ENCODE data around the gene PPP2R5D.
A peak's percentile ranks its signal among the peaks of the same experiment; 100 is the strongest.

The PPP2R5D gene

DNA sequence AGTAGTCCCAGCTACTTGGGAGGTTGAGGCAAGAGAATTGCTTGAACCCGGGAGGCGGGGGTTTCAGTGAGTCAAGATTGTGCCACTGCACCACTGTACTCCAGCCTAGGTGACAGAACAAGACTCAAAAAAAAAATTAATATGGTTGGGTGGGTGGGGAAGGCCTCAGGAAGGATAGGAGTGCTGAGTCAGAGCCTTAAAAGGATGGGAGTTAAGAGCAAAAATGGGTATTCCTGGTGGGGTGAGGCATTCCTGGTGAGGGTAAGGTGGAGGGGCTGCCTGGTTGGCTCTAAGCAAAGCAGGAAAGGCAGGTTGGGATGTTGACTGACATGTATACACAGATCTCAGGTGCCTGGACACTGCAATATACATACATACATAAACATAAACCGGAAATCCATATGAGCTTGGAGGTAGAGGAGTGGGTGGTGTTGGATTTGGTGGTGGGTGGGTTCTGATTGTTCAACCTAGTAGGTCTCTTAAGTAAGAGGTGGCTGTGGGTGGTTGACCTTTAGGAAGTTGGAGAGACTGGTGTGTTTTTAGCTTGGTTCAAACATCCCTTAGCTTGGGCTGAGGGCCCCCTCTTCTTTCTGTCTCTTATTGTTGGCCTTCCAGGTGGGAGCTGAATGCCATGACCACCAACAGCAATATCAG is 35.8 kb downstream of the PPP2R5D start:
- Histone ChIP-seq H3K4me3 (ENCODE audit: low read length) (peak overlapping the region; percentile 100; the same call in 1 of the 2 replicates), H3K9ac (ENCODE audit: low read depth, low read length) (peak overlapping the region; percentile 100; the same call in 1 of the 2 replicates), H3K4me1 (ENCODE audit: insufficient read depth, low read length) (peaks cover 9% of the 10 kb centered on the region; the same call in 1 of the 2 replicates), H3K9me3 (ENCODE audit: insufficient read depth, low read depth, low read length) (no peaks in the 10 kb centered on the region), H3K36me3 (ENCODE audit: insufficient read depth, low read depth, low read length) (peaks cover 60% of the 10 kb centered on the region), H3K27me3 (ENCODE audit: insufficient read depth, low read length) (no peaks in the 10 kb centered on the region), H3K27ac (ENCODE audit: low read length) (peak overlapping the region; percentile 89)

DNA sequence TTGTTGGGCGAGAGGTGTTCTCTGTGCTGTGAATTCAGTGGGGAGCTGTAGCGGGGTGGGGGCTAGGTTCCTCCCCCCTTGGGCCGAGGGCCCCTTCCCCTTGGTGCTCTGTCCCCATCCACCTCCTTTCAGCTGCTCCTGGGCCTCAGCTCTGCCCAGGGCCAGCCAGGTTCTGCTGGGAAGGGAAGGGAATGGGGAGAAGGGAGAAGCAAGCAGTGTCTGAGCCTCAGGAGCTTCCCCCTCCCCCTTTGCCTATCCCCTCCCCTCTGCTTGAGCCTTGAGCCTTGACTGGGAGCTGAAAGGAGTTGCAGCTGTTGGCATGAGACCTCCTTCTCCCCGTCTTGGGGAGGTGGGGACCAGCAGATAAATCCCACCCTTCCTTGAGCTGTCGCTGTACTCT is 36.5 kb downstream of the PPP2R5D start:
- H3K9me3 ChIP-seq (ENCODE audit: insufficient read depth, low read depth, low read length), result no peaks in the 10 kb centered on the region
- peaks cover 65% of the 10 kb centered on the region for H3K36me3 ChIP-seq (ENCODE audit: insufficient read depth, low read depth, low read length)
- H3K4me3 ChIP-seq (ENCODE audit: low read length), result peak overlapping the region; percentile 100
- peak overlapping the region; percentile 100; the same call in 1 of the 2 replicates for H3K9ac ChIP-seq (ENCODE audit: low read depth, low read length)
- peak overlapping the region; percentile 89 for H3K27ac ChIP-seq (ENCODE audit: low read length)
- H3K27me3 ChIP-seq (ENCODE audit: insufficient read depth, low read length), result no peaks in the 10 kb centered on the region
- H3K4me1 ChIP-seq (ENCODE audit: insufficient read depth, low read length), result peaks cover 7% of the 10 kb centered on the region; the same call in 1 of the 2 replicates

GRCh38 chr6:43021270-43022047 is 37.1 kb downstream of the PPP2R5D start, which contains the start of gene RRP36:
RRP36 (plus strand) TSS chr6:43021623; CDS start chr6:43021655, 32 bp downstream.
- H3K36me3 ChIP-seq (ENCODE audit: insufficient read depth, low read depth, low read length), result peaks cover 71% of the 10 kb centered on the region

DNA sequence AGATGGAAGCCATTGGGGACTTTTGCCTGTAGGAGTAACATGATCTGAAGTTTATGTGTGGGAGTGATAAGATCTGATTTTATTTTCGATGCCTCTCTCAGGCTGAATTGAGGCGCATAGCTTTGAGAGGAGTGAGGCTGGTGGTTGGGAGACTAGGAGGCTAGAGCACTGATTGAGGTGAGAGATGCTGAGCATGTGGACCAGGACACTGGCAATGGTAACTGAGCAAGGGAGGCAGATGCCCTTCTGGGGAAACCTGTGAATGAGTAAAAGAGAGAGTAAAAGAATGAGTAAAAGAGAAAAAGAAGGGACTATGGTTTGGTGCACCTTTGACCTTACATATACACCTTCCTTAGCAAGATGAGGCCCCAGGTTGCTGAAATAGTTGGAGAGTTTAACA is 40.1 kb downstream of the PPP2R5D start:
- H3K4me3 ChIP-seq (ENCODE audit: low read length), result no peak overlapping the region
- H3K9ac ChIP-seq (ENCODE audit: low read depth, low read length), result no peak overlapping the region
- no peak overlapping the region for H3K27ac ChIP-seq (ENCODE audit: low read length)
- peaks cover 7% of the 10 kb centered on the region; the same call in 1 of the 2 replicates for H3K4me1 ChIP-seq (ENCODE audit: insufficient read depth, low read length)
- no peaks in the 10 kb centered on the region for H3K9me3 ChIP-seq (ENCODE audit: insufficient read depth, low read depth, low read length)
- no peaks in the 10 kb centered on the region for H3K27me3 ChIP-seq (ENCODE audit: insufficient read depth, low read length)
- peaks cover 76% of the 10 kb centered on the region for H3K36me3 ChIP-seq (ENCODE audit: insufficient read depth, low read depth, low read length)

More at GRCh38 chr6:43021270-43022047, 37.1 kb downstream of the PPP2R5D start, which contains the start of gene RRP36:
- Histone ChIP-seq H3K27me3 (ENCODE audit: insufficient read depth, low read length) (no peaks in the 10 kb centered on the region), H3K9ac (ENCODE audit: low read depth, low read length) (peak within 1 kb of the TSS; percentile 100), H3K27ac (ENCODE audit: low read length) (peak within 1 kb of the TSS; percentile 99), H3K4me3 (ENCODE audit: low read length) (peak within 1 kb of the TSS; percentile 100), H3K9me3 (ENCODE audit: insufficient read depth, low read depth, low read length) (no peaks in the 10 kb centered on the region), H3K4me1 (ENCODE audit: insufficient read depth, low read length) (peaks cover 7% of the 10 kb centered on the region; the same call in 1 of the 2 replicates)

GRCh38 chr6:43026365-43026764 is 42.0 kb downstream of the PPP2R5D start:
- peaks cover 72% of the 10 kb centered on the region for H3K36me3 ChIP-seq (ENCODE audit: insufficient read depth, low read depth, low read length)
- H3K27ac ChIP-seq (ENCODE audit: low read length), result no peak overlapping the region
- no peak overlapping the region for H3K4me3 ChIP-seq (ENCODE audit: low read length)
- H3K9me3 ChIP-seq (ENCODE audit: insufficient read depth, low read depth, low read length), result no peaks in the 10 kb centered on the region
- H3K27me3 ChIP-seq (ENCODE audit: insufficient read depth, low read length), result no peaks in the 10 kb centered on the region
- H3K9ac ChIP-seq (ENCODE audit: low read depth, low read length), result no peak overlapping the region
- no peaks in the 10 kb centered on the region for H3K4me1 ChIP-seq (ENCODE audit: insufficient read depth, low read length)

- Histone ChIP-seq H3K36me3 (ENCODE audit: insufficient read depth, low read depth, low read length) (peaks cover 84% of the 10 kb centered on the region), H3K4me1 (ENCODE audit: insufficient read depth, low read length) (no peaks in the 10 kb centered on the region), H3K9ac (ENCODE audit: low read depth, low read length) (no peak overlapping the region), H3K27ac (ENCODE audit: low read length) (no peak overlapping the region), H3K27me3 (ENCODE audit: insufficient read depth, low read length) (no peaks in the 10 kb centered on the region), H3K4me3 (ENCODE audit: low read length) (no peak overlapping the region), H3K9me3 (ENCODE audit: insufficient read depth, low read depth, low read length) (no peaks in the 10 kb centered on the region)
Measured at GRCh38 chr6:43029120-43029519, 44.8 kb downstream of the PPP2R5D start.

DNA sequence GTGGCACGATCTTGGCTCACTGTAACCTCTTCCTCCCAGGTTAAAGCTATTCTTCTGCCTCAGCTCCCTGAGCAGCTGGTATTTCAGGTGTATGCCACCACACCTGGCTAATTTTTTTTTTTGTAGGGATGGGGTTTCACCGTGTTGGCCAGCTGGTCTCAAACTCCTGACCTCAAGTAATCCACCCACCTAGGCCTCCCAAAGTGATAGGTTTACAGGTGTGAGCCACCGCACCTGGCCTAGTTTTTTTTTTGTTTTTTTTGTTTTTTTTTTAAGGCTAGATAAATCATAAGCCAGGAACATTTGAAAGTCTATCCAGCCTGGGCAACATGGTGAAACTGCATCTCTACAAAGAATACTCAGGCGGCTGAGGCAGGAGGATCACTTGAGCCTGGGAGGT is 48.0 kb downstream of the PPP2R5D start:
- no peaks in the 10 kb centered on the region for H3K27me3 ChIP-seq (ENCODE audit: insufficient read depth, low read length)
- no peaks in the 10 kb centered on the region for H3K4me1 ChIP-seq (ENCODE audit: insufficient read depth, low read length)
- no peak overlapping the region for H3K27ac ChIP-seq (ENCODE audit: low read length)
- H3K9ac ChIP-seq (ENCODE audit: low read depth, low read length), result no peak overlapping the region
- H3K36me3 ChIP-seq (ENCODE audit: insufficient read depth, low read depth, low read length), result peaks cover 75% of the 10 kb centered on the region
- H3K9me3 ChIP-seq (ENCODE audit: insufficient read depth, low read depth, low read length), result no peaks in the 10 kb centered on the region
- no peak overlapping the region for H3K4me3 ChIP-seq (ENCODE audit: low read length)

- H3K4me1 ChIP-seq (ENCODE audit: insufficient read depth, low read length), result no peaks in the 10 kb centered on the region
- H3K4me3 ChIP-seq (ENCODE audit: low read length), result no peak overlapping the region
- H3K27me3 ChIP-seq (ENCODE audit: insufficient read depth, low read length), result no peaks in the 10 kb centered on the region
- H3K9ac ChIP-seq (ENCODE audit: low read depth, low read length), result no peak overlapping the region
- peaks cover 75% of the 10 kb centered on the region for H3K36me3 ChIP-seq (ENCODE audit: insufficient read depth, low read depth, low read length)
- H3K27ac ChIP-seq (ENCODE audit: low read length), result no peak overlapping the region
- H3K9me3 ChIP-seq (ENCODE audit: insufficient read depth, low read depth, low read length), result no peaks in the 10 kb centered on the region
Measured at GRCh38 chr6:43033496-43034189, 49.3 kb downstream of the PPP2R5D start.

DNA sequence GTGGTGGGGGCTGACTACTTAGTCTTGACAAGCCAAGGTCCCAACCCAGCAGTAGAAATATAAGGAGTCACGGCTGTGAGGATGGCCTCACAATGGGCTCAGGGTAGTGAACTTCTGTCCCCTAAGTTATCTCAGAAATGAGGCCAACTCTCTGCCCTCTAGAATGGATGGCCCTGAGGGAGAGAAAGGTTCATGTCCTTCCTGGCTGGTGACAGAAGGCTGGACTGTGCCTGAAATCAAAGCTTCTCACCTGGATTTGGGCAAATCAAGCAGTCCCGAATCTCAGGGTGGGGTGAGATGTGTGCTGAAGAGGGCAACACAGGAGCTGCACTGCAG is 49.8 kb downstream of the PPP2R5D start:
- H3K36me3 ChIP-seq (ENCODE audit: insufficient read depth, low read depth, low read length), result peaks cover 75% of the 10 kb centered on the region

GRCh38 chr6:43035495-43036194 is 51.3 kb downstream of the PPP2R5D start:
- Histone ChIP-seq H3K9me3 (ENCODE audit: insufficient read depth, low read depth, low read length) (no peaks in the 10 kb centered on the region), H3K4me1 (ENCODE audit: insufficient read depth, low read length) (no peaks in the 10 kb centered on the region), H3K36me3 (ENCODE audit: insufficient read depth, low read depth, low read length) (peaks cover 67% of the 10 kb centered on the region)

More for the DNA sequence above, 49.8 kb downstream of the PPP2R5D start:
- Histone ChIP-seq H3K9me3 (ENCODE audit: insufficient read depth, low read depth, low read length) (no peaks in the 10 kb centered on the region), H3K4me3 (ENCODE audit: low read length) (no peak overlapping the region), H3K27me3 (ENCODE audit: insufficient read depth, low read length) (no peaks in the 10 kb centered on the region), H3K27ac (ENCODE audit: low read length) (no peak overlapping the region), H3K4me1 (ENCODE audit: insufficient read depth, low read length) (no peaks in the 10 kb centered on the region), H3K9ac (ENCODE audit: low read depth, low read length) (no peak overlapping the region)

DNA sequence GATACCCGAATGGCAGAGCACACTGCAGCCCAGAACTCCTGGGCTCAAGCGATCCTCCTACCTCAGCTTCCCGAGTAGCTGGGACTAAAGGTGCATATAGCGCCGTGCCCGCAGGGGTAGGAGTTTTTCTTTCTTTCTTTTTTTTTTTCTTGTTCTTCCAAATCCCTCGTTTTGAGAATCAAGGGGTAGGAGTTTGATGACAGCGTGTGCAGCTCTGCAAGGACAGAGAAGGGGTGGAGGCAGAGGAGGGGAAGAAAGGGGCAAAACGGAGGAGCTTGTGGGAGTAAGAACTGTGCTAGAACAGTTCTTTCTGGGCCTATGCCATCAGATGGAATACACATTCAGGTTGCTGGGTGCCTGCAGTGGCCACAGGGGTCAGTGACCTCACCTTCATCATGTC is 52.3 kb downstream of the PPP2R5D start:
- Histone ChIP-seq H3K36me3 (ENCODE audit: insufficient read depth, low read depth, low read length) (peaks cover 69% of the 10 kb centered on the region), H3K9me3 (ENCODE audit: insufficient read depth, low read depth, low read length) (no peaks in the 10 kb centered on the region), H3K4me3 (ENCODE audit: low read length) (no peak overlapping the region), H3K4me1 (ENCODE audit: insufficient read depth, low read length) (no peaks in the 10 kb centered on the region), H3K27ac (ENCODE audit: low read length) (no peak overlapping the region), H3K27me3 (ENCODE audit: insufficient read depth, low read length) (no peaks in the 10 kb centered on the region), H3K9ac (ENCODE audit: low read depth, low read length) (no peak overlapping the region)

More at GRCh38 chr6:43035495-43036194, 51.3 kb downstream of the PPP2R5D start:
- no peak overlapping the region for H3K9ac ChIP-seq (ENCODE audit: low read depth, low read length)
- H3K4me3 ChIP-seq (ENCODE audit: low read length), result no peak overlapping the region
- no peaks in the 10 kb centered on the region for H3K27me3 ChIP-seq (ENCODE audit: insufficient read depth, low read length)
- no peak overlapping the region for H3K27ac ChIP-seq (ENCODE audit: low read length)

Measured in iPS-20b (cell line).